BJ (cell line): Measurements from ENCODE around the gene LTF. TPM values are rescaled to one million over a fixed set of nuclear protein-coding genes. Genes with fewer than 3 reads are reported as not detected.

ENCODE experiments used
- CTCF ChIA-PET: fragments of 350-600 bp; formaldehyde crosslinking; extraction: SDS; loops from one replicate; lab custom pipeline; 2021; ENCODE audit warnings: antibody characterized with exemption, inconsistent platforms; lab: Yijun Ruan, JAX
- POLR2A ChIA-PET: fragments of 300-600 bp; sonication (Branson Sonifier 250); formaldehyde crosslinking; extraction: SDS; loops from one replicate; lab custom pipeline; 2021; ENCODE audit warnings: antibody characterized with exemption; lab: Charles Lee
- DNase-seq: peaks from one replicate; pipeline ENCODE4 v3.0.0-alpha.2; 2011; ENCODE audit warnings: low read depth
- H3K27me3 ChIP-seq: 2 replicates; pipeline ENCODE4 v1.6.0; 2011; ENCODE audit warnings: low read length; ENCODE audit not compliant: control insufficient read depth, insufficient read depth
- H3K36me3 ChIP-seq: 2 replicates; pipeline ENCODE4 v1.5.1; 2011; ENCODE audit warnings: low read length; ENCODE audit not compliant: control insufficient read depth, insufficient read depth
- H3K4me3 ChIP-seq: 2 replicates; pipeline ENCODE4 v1.5.1; 2011; ENCODE audit warnings: low read depth, mild to moderate bottlenecking, control low read depth, low read length
- polyA plus RNA-seq: library from polyadenylated mRNA; depleted of rRNA; stranded (reverse); fragments of >200 nt; gene quantifications from 2 replicates; pipeline ENCODE4 v1.2.3, GENCODE V29; 2011
- TF ChIP-seq, protein P1 (sequence below): IDR thresholded peaks from 2 replicates; pipeline ENCODE4 v1.5.1; 2011; ENCODE audit warnings: low read depth, mild to moderate bottlenecking, control low read depth, inconsistent platforms, low read length, moderate library complexity; ENCODE audit not compliant: insufficient read depth

Gene LTF
- polyA plus RNA-seq, 1 experiment = not detected

DNA sequence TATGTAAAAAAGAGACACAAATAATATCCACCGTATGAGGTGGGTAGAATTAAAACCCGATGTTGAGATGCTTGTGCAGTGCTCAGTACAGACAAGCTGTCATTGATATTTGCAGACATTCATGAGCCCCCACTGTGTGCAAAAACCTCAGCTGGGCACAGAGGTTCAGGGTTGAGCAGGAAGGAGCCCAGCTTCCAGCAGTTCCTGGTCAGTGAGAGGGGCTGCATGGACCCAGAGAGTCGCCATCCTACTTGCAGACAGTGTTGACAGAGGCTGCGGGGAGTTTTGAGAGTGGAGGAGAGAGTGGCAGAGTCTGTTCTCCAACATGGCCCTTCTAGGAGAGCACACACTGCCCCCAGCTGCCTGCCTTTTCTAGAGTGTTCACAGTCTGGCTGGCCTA, 6.1 kb upstream of the LTF start:
- DNase-seq = no peak
- H3K36me3 ChIP-seq = no peaks in the 10 kb centered on the region
- TF ChIP-seq, protein P1, sequence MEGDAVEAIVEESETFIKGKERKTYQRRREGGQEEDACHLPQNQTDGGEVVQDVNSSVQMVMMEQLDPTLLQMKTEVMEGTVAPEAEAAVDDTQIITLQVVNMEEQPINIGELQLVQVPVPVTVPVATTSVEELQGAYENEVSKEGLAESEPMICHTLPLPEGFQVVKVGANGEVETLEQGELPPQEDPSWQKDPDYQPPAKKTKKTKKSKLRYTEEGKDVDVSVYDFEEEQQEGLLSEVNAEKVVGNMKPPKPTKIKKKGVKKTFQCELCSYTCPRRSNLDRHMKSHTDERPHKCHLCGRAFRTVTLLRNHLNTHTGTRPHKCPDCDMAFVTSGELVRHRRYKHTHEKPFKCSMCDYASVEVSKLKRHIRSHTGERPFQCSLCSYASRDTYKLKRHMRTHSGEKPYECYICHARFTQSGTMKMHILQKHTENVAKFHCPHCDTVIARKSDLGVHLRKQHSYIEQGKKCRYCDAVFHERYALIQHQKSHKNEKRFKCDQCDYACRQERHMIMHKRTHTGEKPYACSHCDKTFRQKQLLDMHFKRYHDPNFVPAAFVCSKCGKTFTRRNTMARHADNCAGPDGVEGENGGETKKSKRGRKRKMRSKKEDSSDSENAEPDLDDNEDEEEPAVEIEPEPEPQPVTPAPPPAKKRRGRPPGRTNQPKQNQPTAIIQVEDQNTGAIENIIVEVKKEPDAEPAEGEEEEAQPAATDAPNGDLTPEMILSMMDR = no peak
- ChIA-PET CTCF (interaction anchor here (0.9 to 3.3 kb wide), 4 partner anchors 12 to 88 kb away, joined by 4 to 18 read pairs (median 8); no protein-coding TSS in a partner anchor), POLR2A (no interaction called here)
- peaks cover 27% of the 10 kb centered on the region for H3K27me3 ChIP-seq
- no peak overlapping the region for H3K4me3 ChIP-seq

DNA sequence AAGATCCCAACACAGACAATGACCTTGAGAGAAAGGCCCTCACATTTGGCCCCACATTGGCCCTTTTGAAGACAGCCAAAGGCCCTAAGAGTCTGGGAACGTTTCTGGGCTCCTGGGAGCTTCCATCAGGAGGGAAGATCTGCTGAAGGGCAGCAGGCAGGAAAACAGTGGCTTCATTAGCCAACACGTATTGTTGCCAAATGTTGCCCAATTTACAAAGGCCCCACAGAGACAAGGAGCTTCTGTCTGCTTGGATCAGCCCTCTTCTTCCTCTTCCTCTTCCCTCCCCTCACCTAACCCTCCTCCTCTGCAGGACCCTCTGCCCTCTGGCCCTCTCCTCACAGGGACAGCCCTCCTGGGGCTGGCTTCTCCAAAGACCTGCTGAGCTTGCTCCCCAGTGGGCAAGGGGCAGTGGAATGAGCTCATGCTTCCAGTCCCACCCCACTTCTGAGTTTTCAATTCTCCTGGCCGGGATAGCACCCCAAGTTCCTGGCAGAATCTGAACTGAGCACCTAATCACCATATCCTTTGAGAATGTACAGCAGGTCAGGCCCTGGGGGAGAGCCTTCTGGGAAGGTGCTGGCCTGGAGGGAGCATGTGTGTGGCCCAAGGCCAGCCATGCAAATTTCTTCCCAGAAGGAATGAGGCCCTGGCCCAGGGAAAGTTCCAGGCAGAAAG, 5.1 kb upstream of the LTF start:
- no peak for DNase-seq
- TF ChIP-seq, protein P1 = no peak
- POLR2A ChIA-PET = no interaction called here
- H3K36me3 ChIP-seq = no peaks in the 10 kb centered on the region
- peaks cover 28% of the 10 kb centered on the region for H3K27me3 ChIP-seq
- CTCF ChIA-PET = interaction anchor here (1.3 to 3.3 kb wide), 3 partner anchors 19 to 21 kb away, joined by 3 to 18 read pairs (median 12); no protein-coding TSS in a partner anchor
- H3K4me3 ChIP-seq = no peak overlapping the region

DNA sequence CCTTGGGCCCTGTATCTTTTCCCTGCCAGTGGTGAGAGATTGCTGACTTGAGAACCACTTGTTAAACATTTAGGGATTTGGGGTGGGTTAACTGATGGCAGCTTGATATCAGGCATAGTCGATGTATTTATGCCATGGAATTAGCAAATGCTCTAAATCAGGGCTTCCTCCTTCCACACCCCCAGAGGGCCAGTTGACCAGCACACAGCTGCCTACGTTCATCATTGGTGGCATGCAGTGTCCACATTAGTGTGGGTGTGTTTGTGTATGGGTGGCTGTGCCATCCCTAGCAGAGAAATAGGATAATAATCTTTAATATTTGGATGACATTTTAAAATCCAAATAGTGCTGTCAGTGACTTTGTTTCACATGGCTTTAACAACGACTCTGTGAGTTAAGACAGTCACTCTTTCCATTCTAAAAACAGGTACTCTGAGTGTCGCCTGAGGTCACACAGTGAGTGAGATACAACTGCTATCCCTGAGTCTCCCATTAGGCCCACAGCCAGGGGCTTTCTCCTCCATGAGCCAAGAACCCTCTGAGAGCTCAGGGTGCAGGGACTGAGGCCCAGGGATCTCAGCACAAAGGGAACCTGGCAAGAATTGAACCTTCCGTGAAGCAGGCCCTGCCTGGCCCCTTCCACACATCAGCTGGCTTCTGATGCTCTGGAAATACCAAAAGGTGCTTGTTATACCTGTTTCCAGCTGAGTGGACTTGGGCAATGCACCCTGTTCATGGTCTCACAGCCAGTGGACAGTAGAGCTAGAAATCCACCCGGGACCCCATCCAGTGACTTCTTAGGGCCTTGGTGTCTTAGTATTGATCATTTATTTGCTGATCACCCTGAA, 4.3 kb upstream of the LTF start:
- TF ChIP-seq, protein P1 = no peak
- no peak for DNase-seq
- H3K36me3 ChIP-seq = no peaks in the 10 kb centered on the region
- H3K4me3 ChIP-seq = no peak overlapping the region
- ChIA-PET POLR2A (no interaction called here), CTCF (interaction anchor here (1.3 to 3.3 kb wide), 3 partner anchors 19 to 22 kb away, joined by 3 to 18 read pairs (median 12); no protein-coding TSS in a partner anchor)
- peaks cover 36% of the 10 kb centered on the region for H3K27me3 ChIP-seq

DNA sequence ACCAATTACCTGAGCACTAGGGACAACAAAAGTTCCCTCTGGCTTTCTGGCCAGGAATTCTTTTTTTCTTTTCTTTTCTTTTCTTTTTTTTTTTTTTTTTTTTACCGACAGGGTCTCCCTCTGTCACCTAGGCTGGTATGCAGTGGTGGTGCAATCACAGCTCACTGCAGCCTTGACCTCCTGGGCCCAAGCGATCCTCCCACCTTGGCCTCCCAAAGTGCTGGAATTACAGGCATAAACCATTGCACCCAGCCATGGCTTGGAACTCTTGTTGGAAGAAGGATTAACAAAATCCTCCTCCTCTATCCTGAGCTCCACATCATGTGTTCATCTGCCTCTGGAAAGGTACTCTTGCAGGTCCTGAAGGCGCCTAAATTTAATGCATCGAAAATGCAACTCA, 2.9 kb upstream of the LTF start:
- POLR2A ChIA-PET = no interaction called here
- TF ChIP-seq, protein P1 = no peak
- no peak for DNase-seq
- CTCF ChIA-PET = interaction anchor here (0.9 to 3.3 kb wide), 2 partner anchors 15 to 21 kb away, joined by 3 to 18 read pairs; no protein-coding TSS in a partner anchor
- Histone ChIP-seq H3K36me3 (no peaks in the 10 kb centered on the region), H3K4me3 (no peak overlapping the region), H3K27me3 (peaks cover 39% of the 10 kb centered on the region)

DNA sequence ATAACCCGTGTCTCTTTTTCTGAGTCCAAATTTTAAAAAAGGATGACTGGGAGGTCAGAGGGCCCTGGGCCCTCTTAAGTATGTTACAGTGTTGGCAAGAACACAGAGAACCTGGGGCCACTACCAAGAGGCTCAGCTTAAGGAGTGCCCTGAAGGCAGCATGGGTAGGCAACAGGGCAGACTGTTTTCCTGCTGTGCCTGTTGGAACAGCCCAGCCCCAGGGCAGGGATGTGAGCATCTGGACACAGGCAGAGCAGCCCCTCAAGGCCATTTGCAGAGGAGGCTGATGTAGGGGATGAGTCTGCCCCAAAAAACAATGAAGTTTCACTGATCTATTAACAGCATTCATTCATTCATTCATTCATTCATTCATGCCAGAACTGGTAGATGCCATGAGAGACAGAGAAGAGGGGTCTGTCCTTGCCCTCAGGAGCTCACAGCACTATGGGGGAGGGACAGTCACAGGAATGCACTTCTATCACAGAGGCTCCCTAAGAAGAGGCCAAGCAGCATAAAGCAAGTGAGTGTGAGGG, 2.2 kb upstream of the LTF start:
- no peak for DNase-seq
- no peak overlapping the region for H3K4me3 ChIP-seq
- TF ChIP-seq, protein P1 = no peak
- H3K36me3 ChIP-seq = no peaks in the 10 kb centered on the region
- H3K27me3 ChIP-seq = peaks cover 36% of the 10 kb centered on the region
- ChIA-PET CTCF (interaction anchor here (1.5 to 1.8 kb wide), 2 partner anchors 17 to 22 kb away, joined by 4 read pairs; no protein-coding TSS in a partner anchor), POLR2A (no interaction called here)
